HEK293T (cell line): Measurements from ENCODE around the gene NF1.

Experiments
- CTCF ChIA-PET: fragments of 350-600 bp; formaldehyde crosslinking; extraction: SDS; loops from one replicate; lab custom pipeline; 2021; ENCODE audit warnings: antibody characterized with exemption, inconsistent platforms; lab: Yijun Ruan, JAX
- POLR2A ChIA-PET: fragments of 350-600 bp; formaldehyde crosslinking; extraction: SDS; loops from one replicate; lab custom pipeline; 2020; ENCODE audit warnings: antibody characterized with exemption, inconsistent platforms; lab: Yijun Ruan, JAX
- DNase-seq: peaks from one replicate; pipeline ENCODE4 v3.0.0; 2012; ENCODE audit warnings: mixed read lengths; ENCODE audit errors: extremely low spot score
- ARNT ChIP-seq: fragments of 450-650 bp; IDR thresholded peaks from 2 replicates; pipeline ENCODE4 v1.6.1; 2017; ENCODE audit warnings: mild to moderate bottlenecking
- BHLHE40 ChIP-seq: fragments of 450-650 bp; IDR thresholded peaks from 2 replicates; pipeline ENCODE4 v1.6.1; 2016; ENCODE audit warnings: mild to moderate bottlenecking, moderate library complexity, borderline replicate concordance
- CTBP1 ChIP-seq: fragments of 450-650 bp; IDR thresholded peaks from 2 replicates; pipeline ENCODE4 v1.6.1; 2016; ENCODE audit warnings: borderline replicate concordance
- ELF4 ChIP-seq: fragments of 450-650 bp; IDR thresholded peaks from 2 replicates; pipeline ENCODE4 v1.6.1; 2017; ENCODE audit warnings: antibody characterized with exemption
- FOXA1 ChIP-seq: fragments of 450-650 bp; IDR thresholded peaks from 2 replicates; pipeline ENCODE4 v1.6.1; 2016; ENCODE audit warnings: mild to moderate bottlenecking
- FOXK2 ChIP-seq: fragments of 450-650 bp; IDR thresholded peaks from 2 replicates; pipeline ENCODE4 v1.6.1; 2016; ENCODE audit warnings: mild to moderate bottlenecking
- FOXM1 ChIP-seq: fragments of 450-650 bp; IDR thresholded peaks from 2 replicates; pipeline ENCODE4 v1.6.1; 2017; ENCODE audit warnings: mild to moderate bottlenecking, borderline replicate concordance
- HDGF ChIP-seq: fragments of 450-650 bp; IDR thresholded peaks from 2 replicates; pipeline ENCODE4 v1.6.1; 2017; ENCODE audit warnings: antibody characterized with exemption, borderline replicate concordance
- L3MBTL2 ChIP-seq: fragments of 450-650 bp; conservative IDR thresholded peaks from 2 replicates; pipeline ENCODE4 v1.6.1; 2016; ENCODE audit warnings: mild to moderate bottlenecking
- LEF1 ChIP-seq: fragments of 450-650 bp; IDR thresholded peaks from 2 replicates; pipeline ENCODE4 v1.6.1; 2017; ENCODE audit warnings: mild to moderate bottlenecking, borderline replicate concordance
- NFRKB ChIP-seq: fragments of 450-650 bp; IDR thresholded peaks from 2 replicates; pipeline ENCODE4 v1.6.1; 2016; ENCODE audit warnings: mild to moderate bottlenecking, moderate library complexity
- PKNOX1 ChIP-seq: fragments of 450-650 bp; IDR thresholded peaks from 2 replicates; pipeline ENCODE4 v1.6.1; 2016
- SP1 ChIP-seq: fragments of 450-650 bp; IDR thresholded peaks from 2 replicates; pipeline ENCODE4 v1.6.1; 2017
- SUZ12 ChIP-seq: fragments of 450-650 bp; IDR thresholded peaks from 2 replicates; pipeline ENCODE4 v1.6.1; 2016; ENCODE audit warnings: mild to moderate bottlenecking
- TARDBP ChIP-seq: fragments of 450-650 bp; IDR thresholded peaks from 2 replicates; pipeline ENCODE4 v1.6.1; 2016
- ZNF384 ChIP-seq: fragments of 450-650 bp; IDR thresholded peaks from 2 replicates; pipeline ENCODE4 v1.6.1; 2016

NF1 gene

DNA sequence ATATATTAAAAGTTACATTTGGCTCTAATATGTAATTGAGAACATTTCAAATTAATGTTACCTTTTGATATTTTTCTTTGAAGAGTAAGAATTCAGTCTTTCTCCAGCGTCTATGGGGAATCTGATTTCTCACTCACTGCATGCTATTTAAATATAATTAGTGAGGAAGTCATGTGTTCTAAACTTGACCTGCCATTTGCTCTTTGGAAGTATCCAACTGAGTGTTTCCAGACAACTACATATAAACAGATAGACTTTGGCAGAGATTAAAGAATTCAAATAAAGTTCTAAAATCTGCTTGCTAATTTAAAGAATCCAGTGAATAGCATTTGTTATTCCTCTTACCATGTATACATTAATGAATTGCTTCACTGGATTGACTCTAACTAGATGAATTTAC lies 178.7 kb downstream of the NF1 start:
- ChIA-PET POLR2A (no interaction called here), CTCF (no interaction called here)
- no peak for DNase-seq
- TF ChIP-seq ARNT: no peak

GRCh38 chr17:31274252-31274651 lies 179.5 kb downstream of the NF1 start:
- no peak for DNase-seq
- ChIA-PET POLR2A (no interaction called here), CTCF (no interaction called here)
- TF ChIP-seq FOXA1: no peak
- no peak for TF ChIP-seq LEF1
- TF ChIP-seq FOXM1: no peak
- no peak for TF ChIP-seq TARDBP
- no peak for TF ChIP-seq ZNF384
- no peak for TF ChIP-seq ARNT
- no peak for TF ChIP-seq L3MBTL2
- no peak for TF ChIP-seq FOXK2

DNA sequence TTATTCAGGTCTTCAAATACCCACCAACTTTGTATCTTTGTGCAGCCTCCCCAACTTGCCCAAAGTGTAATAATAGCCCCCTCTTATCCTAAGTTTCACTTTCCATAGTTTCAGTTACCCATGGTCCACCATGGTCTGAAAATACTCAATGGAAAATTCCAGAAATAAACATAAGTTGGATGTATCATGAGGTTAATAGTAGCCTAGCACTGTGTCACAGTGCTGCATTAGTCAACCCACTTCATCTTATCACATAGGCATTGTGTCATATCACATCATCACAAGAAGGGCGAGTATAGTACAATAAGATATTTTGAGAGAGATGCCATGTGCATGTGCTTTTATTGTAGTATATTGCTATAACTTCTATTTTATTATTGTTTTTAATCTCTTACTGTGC lies 180.3 kb downstream of the NF1 start:
- TF ChIP-seq FOXA1 (no peak), ZNF384 (no peak), CTBP1 (no peak), PKNOX1 (no peak), NFRKB (no peak), ARNT (no peak), HDGF (no peak), FOXM1 (no peak), TARDBP (no peak), SP1 (no peak), LEF1 (no peak), ELF4 (no peak), SUZ12 (no peak), L3MBTL2 (no peak), BHLHE40 (no peak), FOXK2 (no peak)
- DNase-seq: no peak
- CTCF ChIA-PET: no interaction called here
- POLR2A ChIA-PET: no interaction called here

GRCh38 chr17:31279401-31279800 lies 184.6 kb downstream of the NF1 start:
- DNase-seq: no peak
- CTCF ChIA-PET: no interaction called here
- POLR2A ChIA-PET: no interaction called here
- TF ChIP-seq PKNOX1 (no peak), ARNT (no peak), HDGF (no peak), L3MBTL2 (no peak), CTBP1 (no peak), FOXM1 (no peak), ZNF384 (no peak), SUZ12 (no peak), SP1 (no peak), ELF4 (no peak), FOXK2 (no peak), TARDBP (no peak), FOXA1 (no peak), LEF1 (no peak)

DNA sequence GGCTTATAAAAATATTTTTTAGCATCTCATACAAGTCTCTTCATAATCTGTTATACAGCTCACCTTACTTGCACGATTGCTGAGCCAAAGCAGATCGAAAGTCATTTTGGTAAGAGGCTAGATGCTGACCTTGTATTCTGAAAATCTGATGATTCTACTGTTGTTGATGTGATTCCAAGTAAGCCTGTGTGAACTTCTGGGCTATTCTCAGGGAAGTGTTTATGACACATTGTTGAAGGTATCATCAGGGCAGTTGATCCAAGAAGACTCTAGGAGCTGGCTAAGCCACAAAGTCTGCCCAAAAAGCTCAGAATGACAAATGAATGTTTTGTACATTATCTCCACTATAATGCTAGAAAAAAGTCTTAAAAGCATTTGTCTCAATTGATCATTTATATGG lies 186.3 kb downstream of the NF1 start:
- ChIA-PET CTCF (no interaction called here), POLR2A (no interaction called here)
- TF ChIP-seq NFRKB (no peak), ARNT (no peak), FOXM1 (no peak), PKNOX1 (no peak), L3MBTL2 (no peak), FOXK2 (no peak), TARDBP (no peak), BHLHE40 (no peak), HDGF (no peak), SP1 (no peak), SUZ12 (no peak), FOXA1 (no peak), ZNF384 (no peak), CTBP1 (no peak), LEF1 (no peak), ELF4 (no peak)
- no peak for DNase-seq

DNA sequence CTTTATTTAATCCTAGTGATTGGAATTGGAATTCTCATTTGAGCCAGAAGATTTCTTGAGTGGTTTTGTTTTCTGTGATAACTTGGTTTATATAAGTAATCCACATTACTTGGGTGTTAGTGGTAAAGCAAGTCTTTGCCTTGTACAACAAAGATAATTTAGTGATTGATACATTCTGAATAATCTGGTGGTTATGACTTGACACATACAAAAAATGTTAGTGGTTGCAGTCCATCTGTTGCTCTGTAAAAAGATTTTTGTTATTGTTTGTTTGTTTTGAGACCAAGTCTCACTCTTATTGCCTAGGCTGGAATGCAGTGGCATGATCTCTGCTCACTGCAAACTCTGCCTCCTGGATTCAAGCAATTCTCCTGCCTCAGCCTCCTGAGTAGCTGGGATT lies 189.1 kb downstream of the NF1 start:
- ChIA-PET POLR2A (no interaction called here), CTCF (no interaction called here)
- TF ChIP-seq LEF1: no peak
- no peak for TF ChIP-seq HDGF
- TF ChIP-seq TARDBP: no peak
- TF ChIP-seq SP1: no peak
- no peak for TF ChIP-seq PKNOX1
- no peak for TF ChIP-seq BHLHE40
- no peak for DNase-seq
